ENCODE results near the gene ZNF816.
A peak's percentile ranks its signal among the peaks of the same experiment; 100 is the strongest.
"Not testable (repeated sequence)": the region's sequence is repeated elsewhere in the genome, so short reads cannot be mapped to it uniquely, and the experiment has no call there.

ZNF816 gene

GRCh38 chr19:52959613-52960295 lies 2.9 kb downstream of the ZNF816 start:
- no peak for DNase-seq

DNA sequence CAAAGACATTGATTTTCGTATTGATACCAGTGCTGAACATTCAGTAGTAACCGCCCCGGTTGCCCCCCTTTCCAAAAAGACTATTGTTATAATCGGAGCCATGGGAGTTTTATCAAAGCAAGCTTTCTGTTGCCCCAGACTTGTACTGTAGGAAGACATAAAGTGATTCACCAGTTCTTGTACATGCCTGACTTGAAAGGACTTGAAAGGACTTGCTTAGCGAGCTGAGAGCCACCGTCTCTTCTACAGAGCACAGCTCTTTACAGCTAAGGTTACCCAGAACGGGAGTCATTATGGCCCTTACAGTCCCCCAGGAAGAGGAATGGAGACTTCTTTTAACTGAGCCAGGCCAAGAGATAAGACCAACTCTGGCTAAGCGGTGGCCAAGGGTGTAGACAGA lies 5.1 kb downstream of the ZNF816 start:
- no peak for DNase-seq

DNA sequence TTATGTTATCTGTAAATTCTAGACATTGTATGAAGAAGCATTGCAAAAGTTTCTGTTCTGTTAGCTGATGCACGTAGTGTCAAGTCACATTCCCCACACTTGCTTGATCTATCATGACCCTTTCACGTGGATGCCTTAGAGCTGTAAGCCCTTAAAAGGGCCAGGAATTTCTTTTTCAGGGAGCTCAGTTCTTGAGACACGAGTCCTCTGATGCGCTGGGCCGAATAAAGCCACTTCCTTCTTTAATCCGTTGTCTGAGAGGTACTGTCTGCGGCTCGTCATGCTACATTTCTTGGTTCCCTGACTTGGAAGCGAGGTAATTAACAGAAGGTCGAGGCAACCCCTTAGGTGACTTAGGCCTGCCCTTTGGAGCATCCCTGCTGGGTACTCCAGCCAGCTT lies 5.8 kb downstream of the ZNF816 start:
- DNase-seq, result no peak

DNA sequence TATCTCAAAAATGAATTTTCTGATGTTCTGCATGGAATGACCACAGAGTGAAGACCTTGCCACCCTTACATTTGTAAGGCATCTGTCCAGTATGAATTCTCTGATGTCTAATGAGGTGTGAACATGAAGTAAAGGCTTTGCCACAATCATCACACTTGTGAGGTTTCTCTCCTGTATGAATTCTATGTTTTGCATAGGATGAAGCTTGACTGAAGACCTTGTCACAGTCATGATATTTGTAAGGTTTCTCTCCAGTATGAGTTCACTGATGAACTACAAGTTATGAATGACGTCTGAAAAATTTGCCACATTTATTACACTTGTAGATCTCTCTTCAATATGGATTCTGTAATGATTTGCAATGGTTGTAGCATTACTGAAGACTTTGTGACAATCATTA lies 13.3 kb downstream of the ZNF816 start:
- DNase-seq, result no peak

DNA sequence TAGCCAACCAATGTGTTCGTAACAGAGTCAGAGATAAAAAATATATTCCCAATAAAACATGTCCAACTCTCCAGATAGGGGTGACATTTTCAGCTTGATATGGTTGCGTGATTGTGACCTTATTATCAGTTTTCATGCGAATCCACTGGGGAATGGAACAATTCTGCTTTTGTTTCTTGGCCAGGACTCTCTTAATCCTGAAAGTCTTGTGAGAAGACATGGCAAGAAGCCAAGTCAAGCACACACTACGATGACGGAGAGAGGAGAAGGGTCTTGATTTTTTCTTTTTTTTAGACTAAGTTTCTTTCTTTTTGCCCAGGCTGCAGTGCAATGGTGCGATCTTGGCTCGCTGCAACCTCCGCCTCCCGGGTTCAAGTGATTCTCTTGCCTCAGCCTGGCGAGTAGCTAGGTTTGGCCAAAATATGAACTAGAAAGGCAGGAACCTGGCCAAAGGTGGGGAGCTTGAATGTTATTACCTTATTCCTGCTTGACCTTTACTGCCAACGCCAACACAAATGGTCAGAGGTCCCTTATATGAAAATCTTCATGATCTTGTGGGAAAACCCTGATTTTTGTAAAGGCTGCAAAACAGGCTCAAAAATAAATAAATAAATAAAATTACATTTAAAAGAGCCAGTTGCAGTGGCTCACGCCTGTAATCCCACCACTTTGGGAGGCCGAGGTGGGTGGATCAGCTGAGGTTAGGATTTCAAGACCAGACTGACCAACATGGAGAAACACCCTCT lies 14.5 kb downstream of the ZNF816 start:
- no peak for DNase-seq

DNA sequence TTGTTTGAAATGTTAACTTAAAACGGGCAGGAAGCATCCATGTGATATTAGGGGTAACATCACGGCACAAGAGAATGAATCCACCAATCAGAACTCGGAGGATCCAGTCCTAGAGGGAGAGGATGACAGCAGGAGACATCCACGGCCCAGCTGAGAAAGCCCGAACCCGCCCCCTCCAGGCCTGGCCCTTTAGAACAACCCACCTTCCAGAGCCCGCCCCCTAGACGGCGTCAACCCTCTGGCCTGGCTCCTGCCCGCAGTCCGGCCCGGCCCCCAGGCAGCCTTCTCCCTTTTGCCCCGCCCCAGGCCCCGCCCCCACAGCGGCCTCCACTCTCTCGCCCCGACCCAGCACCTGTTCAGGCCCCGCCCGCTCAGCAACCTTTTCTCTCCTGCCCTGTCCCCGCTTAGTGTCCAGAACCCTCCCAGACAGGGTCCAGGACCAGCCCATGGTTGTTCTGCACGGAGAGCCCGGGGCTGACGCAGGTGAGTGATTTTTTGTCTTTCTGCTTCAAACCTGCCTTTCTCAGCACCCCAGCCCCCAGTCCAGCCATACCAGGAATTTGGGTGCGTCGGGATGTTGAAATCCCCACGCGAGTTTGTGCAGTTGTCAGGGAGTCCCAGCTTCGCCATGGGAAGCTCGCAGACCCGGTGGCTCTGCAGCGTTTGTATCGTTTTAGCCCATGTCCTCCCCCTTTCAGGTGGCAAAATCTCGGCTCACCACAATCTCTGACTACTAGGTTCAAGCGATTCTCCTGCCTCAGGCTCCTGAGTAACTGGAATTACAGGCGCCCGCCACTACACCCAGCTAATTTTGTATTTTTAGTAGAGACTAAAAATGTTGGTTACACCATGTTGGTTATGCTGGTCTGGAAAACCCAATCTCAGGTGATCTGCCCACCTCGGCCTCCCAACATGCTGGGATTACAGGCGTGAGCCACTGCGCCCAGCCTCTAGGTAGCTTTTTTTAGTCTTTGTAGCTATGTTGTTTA lies 16.1 kb downstream of the ZNF816 start:
- DNase-seq, result peak; percentile 4

GRCh38 chr19:52945652-52946321 lies 16.9 kb downstream of the ZNF816 start:
- no peak for DNase-seq

DNA sequence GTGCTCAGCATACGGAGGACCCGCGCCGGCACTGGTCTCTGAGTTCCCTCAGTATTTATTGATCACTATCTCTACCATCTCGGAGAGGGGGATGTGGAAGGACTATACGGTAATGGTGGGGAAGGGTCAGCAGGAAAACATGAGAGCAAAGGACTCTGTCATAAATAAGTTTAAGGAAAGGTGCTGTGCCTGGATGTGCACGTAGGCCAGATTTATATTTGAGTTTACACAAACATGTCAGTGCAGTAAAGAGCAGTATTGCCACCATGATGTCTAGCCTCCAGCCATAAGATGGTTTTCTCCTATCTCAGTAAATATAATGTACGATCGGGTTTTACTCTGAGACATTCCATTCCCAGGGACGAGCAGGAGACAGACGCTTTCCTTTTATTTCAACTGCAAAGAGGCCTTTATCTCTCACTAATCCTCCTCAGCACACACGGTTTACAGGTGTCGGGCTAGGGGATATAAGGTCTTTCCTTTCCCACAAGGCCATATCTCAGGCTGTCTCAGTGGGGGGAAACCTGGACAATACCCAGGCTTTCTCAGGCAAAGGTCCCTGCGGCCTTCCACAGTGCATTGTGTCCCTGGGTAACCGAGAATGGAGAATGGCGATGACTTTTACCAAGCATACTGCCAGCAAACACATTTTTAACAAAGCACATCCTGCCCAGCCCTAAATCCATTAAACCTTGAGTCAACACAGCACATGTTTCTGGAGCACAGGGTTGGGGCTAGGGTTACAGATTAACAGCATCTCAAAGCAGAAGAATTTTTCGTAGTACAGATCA lies 17.8 kb downstream of the ZNF816 start:
- not testable (repeated sequence) for DNase-seq

DNA sequence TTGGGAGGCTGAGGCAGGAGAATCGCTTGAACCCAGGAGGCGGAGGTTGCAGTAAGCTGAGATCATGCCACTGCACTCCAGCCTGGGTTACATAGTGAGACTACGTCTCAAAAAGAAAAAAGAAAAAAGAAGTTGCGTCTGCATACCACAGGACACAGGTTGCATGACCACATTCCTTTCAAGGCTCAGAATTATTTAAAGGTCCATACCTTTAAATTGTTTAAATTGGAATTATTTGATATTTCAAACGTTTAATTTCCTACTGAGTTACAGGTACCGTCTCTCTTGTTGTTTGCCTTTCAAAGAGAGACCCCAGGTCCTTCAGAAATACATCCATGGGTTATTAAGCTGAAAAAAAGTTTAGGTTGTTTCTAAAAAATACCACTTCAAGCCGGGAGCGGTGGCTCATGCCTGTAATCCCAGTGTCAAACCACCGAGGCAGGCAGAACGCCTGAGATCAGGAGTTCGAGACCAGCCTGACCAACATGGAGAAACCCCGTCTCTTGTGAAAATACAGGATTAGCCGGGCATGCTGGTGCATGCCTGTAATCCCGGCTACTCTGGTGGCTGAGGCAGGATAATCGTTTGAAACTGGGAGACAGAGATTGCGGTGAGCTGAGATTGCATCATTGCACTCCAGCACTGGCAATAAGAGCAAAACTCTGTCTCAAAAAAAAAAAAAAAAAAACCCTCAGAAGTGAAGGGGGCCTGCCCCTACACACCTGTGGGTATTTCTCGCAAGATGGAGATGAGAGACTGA lies 18.6 kb downstream of the ZNF816 start:
- no peak for DNase-seq

DNA sequence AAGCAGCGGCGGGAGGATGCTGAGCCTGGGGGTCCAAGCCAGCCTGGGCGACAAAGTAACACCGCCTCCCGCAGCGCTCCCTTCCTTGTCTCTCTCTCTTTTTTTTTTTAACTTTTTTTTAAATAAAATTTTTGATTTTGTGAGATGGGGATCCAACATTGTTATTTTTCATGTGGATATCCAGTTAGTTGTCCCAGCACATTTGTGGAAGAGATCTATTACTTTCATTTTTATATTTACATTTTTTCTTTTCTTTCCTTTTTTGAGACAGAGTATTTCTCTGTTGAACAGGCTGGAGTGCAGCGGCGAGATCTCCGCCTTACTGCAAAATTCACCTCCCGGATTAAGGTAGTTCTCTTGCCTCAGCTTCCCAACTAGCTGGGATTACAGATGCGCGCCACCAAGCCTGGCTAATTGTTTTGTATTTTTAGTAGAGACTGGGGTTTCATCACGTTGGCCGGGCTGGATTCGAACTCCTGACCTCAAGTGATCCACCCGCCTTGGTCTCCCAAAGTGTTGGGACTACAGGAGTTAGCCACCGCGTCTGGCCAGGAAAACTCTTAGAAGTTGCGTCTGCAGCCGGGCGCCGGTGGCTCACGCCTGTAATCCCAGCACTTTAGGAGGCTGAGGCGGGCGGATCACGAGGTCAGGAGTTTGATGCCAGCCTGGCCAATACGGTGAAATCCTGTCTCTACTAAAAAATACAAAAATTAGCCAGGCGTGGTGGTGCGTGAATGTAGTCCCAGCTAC lies 19.4 kb downstream of the ZNF816 start:
- no peak for DNase-seq

DNA sequence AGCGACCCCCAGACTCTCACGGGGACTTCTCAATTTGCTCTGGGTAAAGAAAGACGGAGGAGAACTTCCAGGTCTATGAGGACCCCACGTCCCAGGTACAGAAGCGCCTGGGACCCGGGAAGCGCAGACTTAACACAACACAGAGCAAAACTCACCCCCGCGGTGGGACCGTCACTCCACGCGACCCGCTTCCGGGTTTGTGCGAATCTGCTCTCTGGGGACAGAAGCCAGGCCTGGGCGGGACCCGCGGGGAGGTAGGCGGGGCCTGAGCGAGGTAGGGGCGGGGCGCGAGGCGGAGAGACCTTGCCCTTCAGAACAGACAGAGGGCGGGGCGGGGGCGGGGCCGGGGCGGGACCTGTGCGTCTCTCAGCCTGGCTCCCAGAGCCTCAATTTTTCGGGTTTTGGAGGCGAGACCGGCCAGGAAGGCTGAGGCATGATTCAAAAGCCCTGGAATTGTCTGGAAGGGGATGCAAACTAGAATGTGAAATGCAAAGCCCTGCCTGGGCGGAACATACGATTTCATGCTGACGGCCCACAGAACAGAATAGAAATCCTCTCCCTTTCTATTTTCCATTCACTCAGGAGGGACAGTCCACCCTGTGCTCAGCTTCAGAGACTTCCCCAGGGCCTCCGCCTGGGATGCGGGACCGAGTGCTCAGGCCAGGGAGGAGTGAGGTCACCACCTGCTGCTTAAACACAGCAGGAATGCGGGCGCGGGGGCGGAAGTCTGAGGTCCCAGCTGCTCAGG lies 20.1 kb downstream of the ZNF816 start:
- peak; percentile 91 for DNase-seq

DNA sequence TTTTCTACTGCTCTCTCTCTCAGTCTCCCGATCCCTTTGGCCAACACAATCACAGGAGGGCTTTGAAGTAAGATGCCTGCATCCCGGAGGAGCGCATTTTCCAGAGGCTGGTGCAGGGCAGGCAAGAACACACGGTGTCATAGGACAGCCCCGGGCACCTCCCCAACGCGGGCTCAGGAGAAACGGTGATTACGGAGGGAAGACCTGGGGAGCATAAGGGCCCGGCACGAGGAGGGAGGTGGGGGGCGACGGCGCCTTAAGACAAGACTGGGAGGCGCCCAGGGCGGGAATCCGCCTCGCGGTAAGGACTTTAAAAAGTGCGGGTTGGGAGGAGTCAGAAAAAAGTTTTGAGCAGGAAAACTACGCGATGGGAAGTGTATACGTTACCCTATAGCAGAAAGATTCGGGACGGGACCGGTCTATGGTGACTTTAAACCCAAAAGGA lies 20.7 kb downstream of the ZNF816 start:
- DNase-seq, result peak; percentile 21

DNA sequence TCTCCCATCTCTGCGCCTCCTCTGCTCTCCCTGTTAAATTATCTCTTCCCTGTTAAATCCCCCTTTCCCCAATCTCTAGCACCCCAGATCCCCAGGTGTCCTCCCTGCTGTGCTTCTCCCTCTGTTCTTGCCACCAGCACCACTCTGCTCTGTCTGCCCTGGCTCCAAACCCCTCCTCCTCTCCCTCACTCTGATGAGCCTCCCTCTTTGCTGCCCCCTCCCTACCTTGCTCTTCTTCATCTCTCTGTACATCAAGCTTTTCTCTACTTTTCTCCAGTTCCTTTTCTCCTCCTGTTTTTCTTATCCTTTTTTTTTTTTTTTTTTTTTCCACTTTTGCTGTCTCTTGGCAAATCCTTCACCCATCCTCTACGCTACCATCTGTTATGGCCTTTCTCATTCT lies 21.2 kb downstream of the ZNF816 start:
- DNase-seq, result not testable (repeated sequence)

GRCh38 chr19:52940905-52941304 lies 21.8 kb downstream of the ZNF816 start:
- DNase-seq, result not testable (repeated sequence)

DNA sequence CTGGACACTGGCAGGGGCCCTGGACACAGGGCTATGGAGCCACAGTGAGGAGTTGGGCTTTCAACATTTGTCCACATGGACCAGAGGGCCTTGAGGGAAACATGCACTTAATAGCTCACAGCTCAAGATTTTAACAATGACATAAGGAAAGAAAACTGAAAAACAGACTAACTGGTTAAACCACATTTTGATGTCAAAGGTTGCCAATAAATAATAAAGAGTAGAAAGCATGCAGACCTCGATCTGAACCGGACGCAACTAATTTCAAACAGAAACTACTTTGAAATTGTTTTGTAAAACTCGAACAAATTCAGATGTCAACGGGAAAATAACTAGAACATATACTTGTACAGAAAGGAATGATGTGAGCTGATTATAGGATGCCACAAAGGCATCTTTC lies 23.9 kb downstream of the ZNF816 start:
- no peak for DNase-seq

GRCh38 chr19:52936954-52937325 lies 25.7 kb downstream of the ZNF816 start:
- DNase-seq, result no peak

DNA sequence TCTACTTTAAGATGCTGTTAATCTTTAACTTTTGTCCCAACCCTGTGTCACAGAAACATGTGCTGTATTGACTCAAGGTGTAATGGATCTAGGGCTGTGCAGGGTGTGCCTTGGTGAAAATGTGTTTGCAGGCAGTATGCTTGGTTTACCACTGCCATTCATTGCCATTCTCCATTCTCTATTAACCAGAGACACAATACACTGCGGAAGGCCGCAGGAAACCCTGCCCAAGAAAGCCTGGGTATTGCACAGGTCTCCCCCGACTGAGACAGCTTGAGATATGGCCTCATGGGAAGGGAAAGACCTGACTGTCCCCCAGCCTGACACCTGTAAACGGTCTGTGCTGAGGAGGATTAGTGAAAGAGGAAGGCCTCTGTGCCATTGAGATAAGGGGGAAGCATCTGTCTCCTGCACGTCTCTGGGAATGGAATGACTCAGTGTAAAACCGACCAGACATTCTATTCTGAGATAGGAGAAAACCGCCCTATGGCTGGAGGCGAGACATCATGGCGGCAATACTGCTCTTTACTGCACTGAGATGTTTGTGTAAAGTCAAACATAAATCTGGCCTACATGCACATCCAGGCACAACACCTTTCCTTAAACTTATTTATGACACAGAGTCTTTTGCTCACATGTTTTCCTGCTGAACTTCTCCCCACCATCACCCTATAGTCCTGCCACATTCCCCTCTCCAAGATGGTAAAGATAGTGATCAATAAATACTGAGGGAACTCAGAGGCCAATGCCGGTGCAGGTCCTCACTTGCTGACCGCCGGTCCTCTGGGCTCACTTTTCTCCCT lies 26.3 kb downstream of the ZNF816 start:
- DNase-seq, result no peak

DNA sequence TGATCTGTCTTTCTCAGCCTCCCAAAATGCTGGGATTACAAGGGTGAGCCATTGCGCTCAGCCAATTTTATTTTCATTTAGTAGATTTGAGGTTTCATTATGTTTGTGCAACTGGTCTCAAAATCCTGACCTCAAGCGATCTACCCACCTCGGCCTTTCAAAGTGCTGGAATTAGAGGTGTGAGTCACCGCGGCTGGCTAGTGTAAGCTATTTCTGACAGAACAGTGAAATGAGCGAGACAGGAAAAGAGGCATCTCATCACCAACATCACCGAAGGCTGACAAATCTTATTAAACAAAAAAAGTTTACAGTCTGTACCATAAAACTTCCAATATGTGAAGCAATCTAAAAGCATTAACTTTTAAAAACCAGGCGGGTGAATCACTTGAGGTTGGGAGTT lies 27.2 kb downstream of the ZNF816 start:
- no peak for DNase-seq

GRCh38 chr19:52924641-52925040 lies 38.0 kb downstream of the ZNF816 start:
- not testable (repeated sequence) for DNase-seq

Measured in stimulated activated CD4-positive, alpha-beta T cell treated with anti-CD3 and anti-CD28 coated beads, Interleukin-15, amount 100 ng/mL, for 24 hours (primary cell).